Measurements from ENCODE around the gene LRRC23. TPM values are rescaled to one million over a fixed set of nuclear protein-coding genes. Genes with fewer than 3 reads are reported as not detected.

LRRC23 gene
- total RNA-seq, 1 donor from 2014 or later: 5.8 TPM

DNA sequence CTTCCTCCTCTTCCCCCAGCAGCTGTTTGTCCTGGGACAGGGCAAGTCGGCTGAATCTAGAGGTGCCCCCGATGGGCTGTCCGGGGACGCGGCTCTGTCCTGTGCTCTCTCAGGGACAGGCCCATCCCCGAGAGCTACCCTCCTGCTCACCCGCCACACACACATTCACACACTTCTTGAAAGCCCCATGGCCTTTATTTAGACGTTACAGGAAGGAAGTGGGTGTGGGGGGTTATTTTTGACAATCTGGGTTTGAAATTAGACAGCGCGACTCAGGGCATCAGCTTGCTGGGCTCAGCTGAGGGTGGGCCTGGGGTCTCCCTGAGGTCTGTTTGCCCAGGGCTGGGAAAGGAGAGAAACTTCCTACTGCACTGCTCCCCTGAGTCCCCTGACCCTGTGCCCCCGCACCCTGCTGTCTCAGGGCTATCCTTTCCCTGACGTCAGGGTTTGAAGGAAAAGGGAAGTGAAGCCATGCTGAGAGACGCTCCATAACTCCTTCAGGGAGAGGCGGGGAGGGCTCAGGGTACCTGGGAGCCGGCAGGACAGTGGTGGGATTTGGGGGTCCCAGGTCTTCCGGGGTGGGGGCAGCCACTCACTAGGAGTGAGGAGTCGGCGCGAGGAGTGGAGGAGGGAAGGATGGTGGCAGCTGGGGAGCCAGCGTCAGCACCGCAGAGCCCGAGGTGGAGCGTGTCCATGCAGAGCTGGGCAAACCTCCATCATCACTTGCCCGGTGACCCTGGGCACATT is 54.6 kb downstream of the LRRC23 start:
- DNase-seq: peak; percentile 27

DNA sequence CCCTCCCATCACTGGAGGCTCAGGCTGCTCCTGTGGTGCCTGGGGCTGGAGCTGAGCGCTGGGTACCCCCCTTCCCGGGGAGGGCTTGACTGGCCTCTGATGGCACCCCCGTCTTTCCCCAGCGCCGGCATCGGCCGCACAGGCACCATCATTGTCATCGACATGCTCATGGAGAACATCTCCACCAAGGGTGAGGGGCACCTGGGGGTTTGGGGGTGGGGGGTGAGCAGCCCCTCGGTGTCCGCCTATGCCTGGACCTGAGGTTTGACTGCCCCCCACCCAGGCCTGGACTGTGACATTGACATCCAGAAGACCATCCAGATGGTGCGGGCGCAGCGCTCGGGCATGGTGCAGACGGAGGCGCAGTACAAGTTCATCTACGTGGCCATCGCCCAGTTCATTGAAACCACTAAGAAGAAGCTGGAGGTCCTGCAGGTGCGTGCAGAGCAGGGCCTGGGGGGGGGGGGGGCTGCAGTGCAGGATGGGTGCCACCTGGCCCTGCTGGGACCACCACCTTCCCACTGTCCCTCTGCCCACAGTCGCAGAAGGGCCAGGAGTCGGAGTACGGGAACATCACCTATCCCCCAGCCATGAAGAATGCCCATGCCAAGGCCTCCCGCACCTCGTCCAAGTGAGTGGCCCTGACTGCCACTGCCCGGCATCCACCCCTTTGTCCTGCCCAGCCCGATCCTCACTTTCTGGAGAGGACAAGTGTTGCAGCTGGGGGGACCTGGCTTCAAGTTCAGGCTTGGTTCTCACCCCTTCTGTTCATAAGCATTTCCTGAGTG is 55.4 kb downstream of the LRRC23 start:
- DNase-seq: no peak

DNA sequence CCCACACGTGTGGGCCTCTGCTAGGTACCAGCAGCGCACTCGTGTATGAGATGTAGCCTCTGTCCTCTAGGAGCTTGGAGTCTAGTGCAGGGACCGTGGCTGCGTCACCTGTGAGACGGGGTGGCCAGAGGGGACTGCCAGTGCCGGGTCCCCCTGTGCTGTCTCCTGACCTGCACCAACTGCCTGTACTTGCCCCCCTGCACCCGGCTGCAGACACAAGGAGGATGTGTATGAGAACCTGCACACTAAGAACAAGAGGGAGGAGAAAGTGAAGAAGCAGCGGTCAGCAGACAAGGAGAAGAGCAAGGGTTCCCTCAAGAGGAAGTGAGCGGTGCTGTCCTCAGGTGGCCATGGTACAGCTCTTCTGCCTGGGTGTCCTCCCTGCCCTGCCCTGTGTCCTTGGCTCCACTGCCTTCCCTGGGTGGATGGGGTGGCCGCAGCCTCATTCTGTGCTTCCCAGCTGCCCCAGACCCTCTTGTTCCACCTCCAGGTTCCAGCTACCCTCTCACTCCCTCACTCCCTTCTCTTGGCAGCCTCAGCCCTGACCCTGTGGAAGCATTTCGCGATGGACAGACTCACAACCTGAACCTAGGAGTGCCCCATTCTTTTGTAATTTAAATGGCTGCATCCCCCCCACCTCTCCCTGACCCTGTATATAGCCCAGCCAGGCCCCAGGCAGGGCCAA is 56.1 kb downstream of the LRRC23 start:
- no peak for DNase-seq

DNA sequence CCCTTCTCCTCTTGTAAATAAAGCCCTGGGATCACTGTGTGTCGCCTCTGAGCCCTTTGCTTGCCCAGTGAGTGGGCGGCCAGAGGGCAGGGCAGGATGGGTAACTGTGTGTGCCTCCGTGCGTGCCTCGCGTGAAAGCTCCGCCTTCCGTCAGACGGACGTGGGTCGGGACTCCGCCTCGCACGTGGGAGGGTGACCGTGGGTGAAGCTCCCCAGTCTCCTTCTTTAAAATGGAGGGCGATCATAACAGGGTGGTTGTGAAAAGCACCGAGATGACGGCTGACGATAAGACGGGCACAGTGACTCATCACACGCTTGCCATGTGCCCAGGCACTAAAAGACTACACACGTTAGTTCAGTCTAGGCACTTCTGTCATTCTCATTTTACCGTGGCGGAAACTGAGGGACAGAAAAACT is 56.7 kb downstream of the LRRC23 start:
- DNase-seq: peak; percentile 39

DNA sequence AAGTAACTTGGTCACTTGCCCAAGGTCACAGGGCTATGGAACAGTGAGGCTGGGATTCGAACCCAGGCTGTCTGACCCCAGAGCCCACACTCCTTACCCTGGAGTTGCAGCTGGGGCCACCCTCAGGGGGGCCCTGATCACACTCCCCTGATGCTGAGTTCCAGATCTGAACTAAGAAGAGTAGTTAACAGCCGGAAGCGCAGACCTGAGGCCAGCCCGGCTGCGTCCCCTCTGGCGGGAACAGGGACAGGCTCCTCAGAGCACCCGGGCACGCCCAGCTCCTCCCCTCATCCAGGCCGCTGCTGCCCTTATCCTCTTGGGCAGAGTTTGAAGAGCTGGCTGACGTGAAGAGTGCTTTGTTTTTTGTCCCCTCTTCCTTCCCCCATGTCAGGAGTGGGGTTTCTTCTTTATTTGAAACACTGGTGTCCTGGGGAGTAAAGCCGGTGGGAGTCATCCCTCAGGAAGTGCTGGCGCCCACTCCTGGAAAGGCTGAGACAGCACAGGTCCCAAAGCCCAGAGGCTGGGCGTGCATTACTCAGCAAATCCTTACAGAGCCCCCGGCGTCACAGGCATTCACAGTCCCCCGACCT is 57.2 kb downstream of the LRRC23 start:
- DNase-seq: peak; percentile 74

DNA sequence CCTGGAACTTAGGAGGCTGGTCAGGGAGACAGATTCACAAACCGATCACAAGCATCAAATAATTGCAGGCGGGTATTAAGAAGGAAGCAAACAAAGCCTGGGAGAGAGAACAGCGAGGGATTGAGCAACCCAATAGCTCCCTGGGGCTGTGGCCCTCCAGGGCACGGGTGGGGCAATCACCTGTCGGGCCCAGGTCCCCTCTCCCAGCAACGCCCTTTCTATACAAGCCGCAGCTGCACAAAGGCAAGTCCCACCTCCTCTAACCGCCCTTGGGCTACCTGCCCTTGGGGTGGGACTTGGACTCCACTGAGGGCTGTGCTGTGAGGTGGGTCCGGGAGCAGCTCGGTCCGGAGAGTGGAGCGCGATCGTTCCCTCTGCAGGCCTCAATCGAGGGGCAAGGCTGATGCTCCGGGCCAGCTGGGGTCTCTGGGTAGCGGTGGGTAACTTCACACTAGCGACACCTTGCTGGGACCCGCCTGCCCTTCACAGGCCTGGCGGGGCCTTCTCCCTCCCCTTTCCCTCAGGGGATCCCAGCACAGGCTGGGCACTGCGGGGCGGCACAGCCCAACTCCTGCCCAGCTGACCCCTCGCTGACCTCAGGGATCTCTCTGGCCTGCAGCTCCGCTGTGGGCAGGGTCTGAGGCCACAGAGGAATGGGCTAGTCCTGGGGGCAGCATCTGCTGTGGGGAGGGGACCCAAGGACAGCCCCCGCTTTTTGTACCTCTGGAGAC is 57.8 kb downstream of the LRRC23 start:
- no peak for DNase-seq

DNA sequence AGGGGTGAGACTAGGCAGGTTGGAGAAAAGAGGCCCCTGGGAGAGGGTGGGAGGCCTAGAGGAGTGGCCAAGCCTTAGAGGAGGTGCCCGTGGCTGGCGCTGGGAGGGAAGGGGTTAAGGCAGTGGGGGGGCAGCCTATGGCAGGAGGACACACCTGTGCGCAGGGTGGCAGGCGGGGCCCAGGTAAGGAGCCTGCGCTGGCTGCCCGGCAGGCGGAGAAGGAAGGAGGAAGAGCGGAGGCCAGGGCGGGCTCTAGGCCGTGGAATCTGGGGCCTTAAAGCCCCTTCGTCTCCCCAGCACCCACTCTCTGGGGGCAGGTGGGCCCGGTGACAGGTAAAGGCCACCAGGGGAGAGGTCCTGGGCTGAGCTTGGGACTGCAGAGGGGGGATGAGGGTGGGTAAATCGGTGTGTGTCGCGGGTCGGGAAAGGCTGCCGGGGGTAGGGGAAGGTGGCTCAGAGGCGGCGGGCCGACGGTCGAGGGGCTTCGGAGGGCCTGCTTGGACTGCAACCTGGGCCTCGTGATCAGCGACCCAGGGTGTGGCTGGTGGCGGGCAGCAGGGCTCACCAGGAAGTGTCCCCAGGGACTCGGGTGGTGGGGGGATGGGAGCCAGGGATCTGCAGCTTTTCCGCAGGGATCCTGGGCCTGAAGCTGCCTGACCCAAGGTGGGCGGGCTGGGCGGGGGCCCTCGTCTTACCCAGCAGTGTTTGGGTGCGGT is 58.6 kb downstream of the LRRC23 start:
- DNase-seq: no peak

Other genes starting within 250 kb of the LRRC23 start
- gene ING4, start 241.7 kb upstream of the LRRC23 start, total RNA-seq: 44.0 and 61.1 TPM in 2 replicates
- 12.1 and 15.9 TPM in 2 replicates for gene ZNF384, start 215.4 kb upstream of the LRRC23 start, total RNA-seq
- not detected in 2 replicates for gene PIANP, start 204.0 kb upstream of the LRRC23 start, total RNA-seq
- gene COPS7A, start 180.8 kb upstream of the LRRC23 start, total RNA-seq: 31.7 and 41.4 TPM in 2 replicates
- gene MLF2, start 151.7 kb upstream of the LRRC23 start, total RNA-seq: 107 and 161 TPM in 2 replicates
- gene PTMS, start 138.5 kb upstream of the LRRC23 start, total RNA-seq: 65.5 and 130 TPM in 2 replicates
- under 0.01 and 0.05 TPM in 2 replicates for gene LAG3, start 132.3 kb upstream of the LRRC23 start, total RNA-seq
- not detected in 2 replicates for gene CD4, start 115.3 kb upstream of the LRRC23 start, total RNA-seq
- gene GPR162, start 83.0 kb upstream of the LRRC23 start, total RNA-seq: 0.93 and 1.9 TPM in 2 replicates
- gene P3H3, start 76.4 kb upstream of the LRRC23 start, total RNA-seq: 18.8 and 22.1 TPM in 2 replicates
- gene GNB3, start 63.9 kb upstream of the LRRC23 start, total RNA-seq: 0.28 and 1.0 TPM in 2 replicates
- 5.6 and 24.0 TPM in 2 replicates for gene CDCA3, start 53.5 kb upstream of the LRRC23 start, total RNA-seq
- gene USP5, start 52.7 kb upstream of the LRRC23 start, total RNA-seq: 85.3 and 128 TPM in 2 replicates
- 625 and 743 TPM in 2 replicates for gene TPI1, start 37.3 kb upstream of the LRRC23 start, total RNA-seq
- 3.5 and 6.0 TPM in 2 replicates for gene SPSB2, start 31.5 kb upstream of the LRRC23 start, total RNA-seq
- gene ENO2, start 9.8 kb downstream of the LRRC23 start, total RNA-seq: 2.8 and 2.9 TPM in 2 replicates
- gene ATN1, start 23.1 kb downstream of the LRRC23 start, total RNA-seq: 12.1 and 18.7 TPM in 2 replicates
- gene RNU7-1, start 39.0 kb downstream of the LRRC23 start, total RNA-seq: not detected in 2 replicates
- 73.7 and 177 TPM in 2 replicates for gene C12orf57, start 39.2 kb downstream of the LRRC23 start, total RNA-seq
- 2.4 and 3.4 TPM in 2 replicates for gene PTPN6, start 46.5 kb downstream of the LRRC23 start, total RNA-seq
- 191 and 205 TPM in 2 replicates for gene PHB2, start 65.8 kb downstream of the LRRC23 start, total RNA-seq
- 35.6 and 39.3 TPM in 2 replicates for gene EMG1, start 66.1 kb downstream of the LRRC23 start, total RNA-seq
- 8.0 and 15.3 TPM in 2 replicates for gene LPCAT3, start 113.7 kb downstream of the LRRC23 start, total RNA-seq
- 0.19 and 1.4 TPM in 2 replicates for gene C1S, start 155.9 kb downstream of the LRRC23 start, total RNA-seq
- 2.0 TPM in 2 replicates for gene C1R, start 187.6 kb downstream of the LRRC23 start, total RNA-seq
- gene C1RL, start 204.4 kb downstream of the LRRC23 start, total RNA-seq: 26.7 and 28.8 TPM in 2 replicates
- gene RBP5, start 224.1 kb downstream of the LRRC23 start, total RNA-seq: 0.19 TPM in 1 of 2 replicates, not detected in the other
- gene CLSTN3, start 225.5 kb downstream of the LRRC23 start, total RNA-seq: 35.2 and 42.0 TPM in 2 replicates